Cardiac atrium fibroblast (primary cell): ENCODE measurements around the gene BCL11B. TPM values are rescaled to one million over a fixed set of nuclear protein-coding genes. Genes with fewer than 3 reads are reported as not detected.

ENCODE experiments used
- total RNA-seq: library from RNA; depleted of rRNA; stranded (reverse); fragments of >200 nt; gene quantifications from 2 replicates; pipeline ENCODE4 v1.2.3, GENCODE V29; 2015

The BCL11B gene
- total RNA-seq, result not detected in 2 replicates

DNA sequence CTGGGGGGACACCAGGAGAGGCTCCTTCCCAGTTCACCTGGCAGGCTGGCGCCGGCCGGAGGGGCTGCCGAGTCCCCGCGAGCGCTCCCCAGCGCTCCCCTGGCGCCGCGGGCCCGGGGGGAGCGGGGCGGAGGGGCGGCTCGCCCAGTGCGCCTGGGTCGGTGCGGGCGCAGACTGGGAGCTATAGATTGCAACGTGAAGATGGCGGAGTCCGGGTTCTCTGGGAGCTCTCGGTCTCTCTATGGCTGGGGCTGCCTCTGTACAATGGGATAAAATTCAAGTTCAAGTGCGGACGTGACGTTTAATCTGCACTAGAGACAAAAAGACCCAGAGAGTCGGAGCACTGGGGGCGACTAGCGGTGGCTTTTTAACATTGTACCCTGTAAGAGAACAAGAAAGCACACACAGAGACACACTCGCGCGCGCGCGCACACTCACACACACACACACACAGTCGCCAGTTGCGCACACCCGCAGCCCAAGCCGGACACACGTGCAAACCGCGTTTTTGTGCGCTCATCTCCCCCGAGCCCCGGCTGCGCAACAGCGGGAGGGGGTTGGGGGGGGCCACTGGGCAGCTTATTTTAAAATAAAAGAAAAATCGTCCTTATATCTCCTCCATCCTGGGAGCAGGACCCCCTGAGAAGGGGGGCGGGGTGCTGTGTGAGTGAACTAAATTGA, at the start of gene BCL11B:
Gene BCL11B, minus strand, starts transcription at position 247 of the 681 bp plus-strand sequence. CDS start 979 bp downstream, outside the sequence.

Other genes with a start within 250 kb of the BCL11B start
- 42.1 and 51.0 TPM in 2 replicates for gene SETD3, start 208.7 kb upstream of the BCL11B start, total RNA-seq
- gene CCNK, start 209.2 kb upstream of the BCL11B start, total RNA-seq, result 16.1 and 23.8 TPM in 2 replicates